Fibroblast of lung (primary cell): ENCODE data around the gene SFI1.

Source experiments
- CTCF ChIP-seq, 2 donors: IDR thresholded peaks in 1 of 2; conservative IDR thresholded peaks in 1 of 2; 1 replicate in 1 of 2; 2 replicates in 1 of 2; pipeline ENCODE4 v1.5.1; 2011 to 2012; ENCODE audit warnings: low read length in 2 of 2, control low read depth in 1 of 2, inconsistent platforms in 1 of 2, low read depth in 1 of 2, mild to moderate bottlenecking in 1 of 2
- EZH2 ChIP-seq: IDR thresholded peaks from 2 replicates; pipeline ENCODE4 v1.5.1; 2012; ENCODE audit warnings: low read length, control low read depth, mild to moderate bottlenecking; ENCODE audit errors: missing control alignments

GRCh38 chr22:31481129-31481528 is 15.2 kb upstream of the SFI1 start:
- TF ChIP-seq CTCF (conservative IDR thresholded peaks at IDR 0.05 in 1 of 2, IDR thresholded peaks at IDR 0.05 in 1 of 2; ENCODE audit: low read depth in 1 of 2, low read length in 2 of 2) (no peak), EZH2 (no peak)
